GM18520 (cell line): ENCODE results near the gene DPM1.

Experiments used
- ATAC-seq: cut with Tn5 transposase; IDR thresholded peaks from one replicate; pipeline ENCODE4 v1.9.1; 2021; ENCODE audit not compliant: unreplicated experiment

DPM1 gene

DNA sequence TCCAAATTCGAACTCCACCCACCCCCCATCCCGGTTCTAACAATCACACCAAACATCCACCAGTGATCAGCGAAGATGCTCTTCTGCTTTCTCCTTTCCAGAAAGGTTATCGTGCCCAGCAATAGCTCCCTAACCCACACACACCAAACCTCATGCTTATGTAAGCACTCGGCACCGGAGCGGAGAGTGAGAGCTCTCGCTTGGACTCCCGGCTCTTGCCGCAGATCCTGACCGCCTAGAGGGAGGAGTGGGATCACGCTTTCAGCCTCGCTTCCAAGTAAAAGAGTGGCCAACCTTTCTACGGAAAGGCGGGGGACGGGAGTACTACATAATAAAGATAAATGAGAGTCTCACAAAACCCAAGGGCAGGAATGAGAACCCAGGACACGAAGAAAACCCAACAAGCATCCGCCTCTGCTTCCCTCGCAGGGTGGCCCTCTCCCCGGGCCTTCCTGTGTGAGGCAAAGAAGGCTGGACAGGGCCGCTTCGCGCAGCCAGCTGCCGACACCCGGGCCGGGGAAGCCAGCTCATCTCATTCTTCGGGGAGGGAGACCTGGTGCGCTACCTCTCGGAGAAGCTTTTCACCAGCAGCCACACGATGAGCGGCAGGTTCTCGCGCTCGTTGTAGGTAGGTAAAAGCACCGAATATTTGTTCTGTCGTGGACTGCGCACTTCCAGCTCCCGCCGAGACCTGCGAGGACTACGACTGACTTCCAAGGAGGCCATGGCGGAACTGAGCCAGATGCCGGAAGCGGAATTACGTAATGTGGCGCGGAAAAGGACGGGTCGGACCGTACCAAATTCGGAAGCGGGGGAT lies at the start of gene DPM1:
Gene DPM1, minus strand, starts transcription at position 735 of the 817 bp plus-strand sequence. Its CDS starts 9 bp downstream, at position 726.
- ATAC-seq = peak; percentile 54

DNA sequence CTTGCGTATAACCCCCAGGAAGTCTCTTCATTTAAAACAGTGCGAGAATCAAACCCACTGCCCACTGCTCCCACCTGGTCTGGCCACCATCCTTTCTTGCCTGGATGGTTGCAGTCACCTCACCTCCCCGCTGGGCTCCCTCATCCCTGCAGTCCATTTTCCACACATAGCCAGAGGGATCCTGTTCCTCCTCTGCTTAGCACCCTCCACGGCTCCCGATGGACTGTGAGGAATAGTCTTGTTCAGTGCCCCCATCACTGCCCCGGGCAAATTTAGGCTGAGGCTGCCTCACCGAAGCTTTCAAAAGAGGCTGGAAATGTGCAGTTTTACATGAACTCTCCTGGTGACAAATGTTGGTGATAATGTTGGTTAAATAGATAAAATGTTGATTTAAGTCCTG lies 46.9 kb upstream of the DPM1 start:
- ATAC-seq = no peak

- no peak for ATAC-seq
Observed at GRCh38 chr20:51004781-51005180, 46.4 kb upstream of the DPM1 start.

- ATAC-seq = no peak
Observed at GRCh38 chr20:51004305-51004727, 46.0 kb upstream of the DPM1 start.

DNA sequence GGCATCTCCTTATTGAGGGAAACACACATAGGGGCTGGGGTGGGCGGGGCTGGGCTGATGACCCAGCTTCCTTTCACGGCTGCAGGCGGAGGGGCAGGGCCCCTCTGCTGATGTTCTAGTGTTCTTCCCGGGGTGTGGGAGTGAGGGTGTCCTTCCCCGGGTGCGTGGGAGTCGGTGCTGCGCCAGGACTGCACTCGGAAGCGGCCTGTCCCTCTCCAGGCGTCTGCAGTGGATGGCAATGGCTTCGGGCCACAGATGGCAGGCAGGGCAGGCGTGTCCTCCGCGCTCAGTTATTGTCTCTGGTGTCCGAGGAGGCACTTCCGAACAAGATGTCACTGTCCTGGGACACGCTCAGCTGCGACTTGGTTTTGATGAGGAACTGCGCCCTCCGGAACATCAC lies 45.4 kb upstream of the DPM1 start:
- no peak for ATAC-seq

DNA sequence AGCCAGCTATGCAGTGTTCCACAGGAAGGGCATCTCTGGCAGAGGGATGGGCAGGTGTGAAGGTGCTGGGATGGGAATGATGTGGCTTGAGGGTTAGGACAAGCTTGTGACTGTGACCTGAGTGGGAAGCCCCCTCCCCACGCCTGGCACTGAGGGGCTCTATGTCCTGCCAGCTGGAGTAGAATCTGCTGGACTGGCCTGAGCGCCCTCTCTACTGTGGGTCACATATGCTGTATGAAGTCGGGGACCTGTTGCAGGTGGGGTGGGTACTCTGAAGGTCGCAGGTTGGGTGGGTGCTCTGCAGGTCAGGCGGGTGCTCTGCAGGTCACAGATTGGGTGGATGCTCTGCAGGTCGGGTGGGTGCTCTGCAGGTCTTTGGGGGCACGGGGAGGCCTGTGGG lies 44.3 kb upstream of the DPM1 start:
- no peak for ATAC-seq

DNA sequence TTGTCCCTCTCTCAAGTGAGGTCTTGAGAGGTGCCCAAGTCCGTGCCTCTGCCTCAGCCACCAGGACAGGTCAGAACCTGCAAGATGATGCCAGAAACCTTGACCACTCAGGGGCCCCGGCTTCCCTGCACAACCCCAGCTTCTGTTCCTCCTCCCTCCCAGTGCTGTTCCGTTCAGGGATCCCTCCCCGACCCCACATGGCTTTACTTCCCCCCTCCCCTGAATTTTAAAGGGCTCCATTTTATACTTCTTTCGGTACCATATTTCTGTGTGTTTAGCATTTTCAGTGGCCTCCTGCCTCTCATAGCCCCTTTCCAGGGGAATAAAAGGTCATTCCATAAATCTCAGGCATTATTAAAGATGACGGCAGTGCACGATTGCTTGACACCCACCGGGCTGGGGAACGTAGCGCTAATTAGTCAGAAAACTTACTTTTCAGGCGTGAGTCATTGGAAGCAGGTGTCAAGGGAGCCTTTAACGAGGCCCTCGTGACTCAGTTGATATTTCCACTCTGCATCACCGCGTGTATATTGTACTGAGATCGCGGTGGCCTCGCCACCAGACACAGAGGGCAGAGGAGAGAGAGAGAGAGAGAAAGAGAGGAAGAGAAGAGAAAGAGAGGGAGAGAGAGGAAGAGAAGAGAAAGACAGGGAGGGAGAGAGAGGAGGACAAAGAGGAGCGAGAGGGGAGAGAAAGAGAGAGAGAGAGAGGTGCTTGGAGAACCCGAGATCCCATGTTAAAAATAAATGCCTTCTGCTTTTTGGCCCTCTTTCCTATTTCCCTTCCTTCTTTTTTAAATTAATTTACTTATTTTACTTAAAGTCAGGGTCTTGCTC lies 43.3 kb upstream of the DPM1 start:
- no peak for ATAC-seq

DNA sequence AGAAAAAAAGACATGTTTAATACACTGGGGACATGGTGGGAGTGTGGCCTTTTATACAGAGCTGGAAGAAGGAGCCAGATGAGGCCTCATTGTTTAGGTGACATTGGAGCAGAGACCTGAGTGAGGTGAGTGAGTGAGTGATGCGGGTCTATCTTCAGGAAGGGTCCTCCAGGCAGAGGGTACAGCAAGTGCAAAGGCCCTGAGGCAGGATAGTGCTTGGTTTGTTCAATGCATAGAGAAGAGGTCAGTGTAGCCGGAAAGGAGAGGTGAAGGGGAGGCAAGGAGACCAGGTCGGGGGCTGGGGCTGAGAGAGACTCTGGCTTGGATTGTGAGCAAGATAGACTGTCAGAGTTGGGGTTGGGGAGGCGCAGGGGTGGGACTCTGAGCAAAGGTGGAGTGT lies 41.0 kb upstream of the DPM1 start:
- no peak for ATAC-seq

DNA sequence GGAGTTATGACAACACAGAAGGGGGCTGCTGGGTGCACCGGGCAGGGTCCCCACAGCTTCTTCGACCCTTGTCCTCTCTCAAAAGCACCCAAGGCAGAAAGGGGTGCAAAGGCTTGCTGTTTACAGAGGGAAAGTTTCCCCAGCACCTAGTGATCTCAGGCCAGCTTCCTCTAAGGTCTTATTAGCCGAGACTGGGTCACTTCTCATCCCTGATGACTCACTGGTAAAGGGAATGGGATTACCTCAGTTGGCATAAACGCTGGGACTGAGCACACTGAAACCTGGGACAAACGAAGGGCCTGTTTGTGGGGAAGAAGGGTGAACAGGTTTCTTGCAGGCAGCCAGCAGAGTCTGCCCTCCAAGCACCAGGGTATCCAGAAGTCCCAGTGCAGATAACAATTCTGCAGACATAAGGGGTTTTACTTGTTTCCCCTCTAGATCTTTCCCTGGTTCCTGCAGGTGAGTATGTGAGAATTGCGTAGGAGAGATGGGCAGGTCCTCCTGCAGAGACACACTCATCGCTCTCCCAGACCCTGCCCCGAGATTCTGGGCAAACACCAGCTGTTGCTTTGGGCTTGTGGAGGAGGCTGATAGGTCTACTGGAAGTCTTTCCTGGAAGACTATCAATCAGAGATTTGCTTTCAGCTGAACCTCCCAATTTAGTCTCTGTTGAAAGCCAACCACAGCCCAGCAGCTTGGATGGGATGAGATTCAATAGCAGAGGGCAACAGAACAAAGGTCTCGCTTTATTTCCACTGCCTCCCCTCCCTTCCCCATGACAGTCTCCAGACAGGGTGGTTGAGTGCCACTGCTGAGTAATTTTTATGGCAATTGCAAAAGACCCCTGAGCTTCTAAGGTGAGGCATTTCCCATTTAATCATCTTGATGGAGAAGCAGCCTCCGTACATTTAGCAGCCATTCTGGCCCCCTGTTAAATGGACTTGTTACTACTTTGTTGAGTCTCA lies 38.9 kb upstream of the DPM1 start:
- no peak for ATAC-seq

GRCh38 chr20:50995506-50995905 lies 37.2 kb upstream of the DPM1 start:
- ATAC-seq = no peak

- no peak for ATAC-seq
Observed at GRCh38 chr20:50993876-50994275, 35.5 kb upstream of the DPM1 start.

DNA sequence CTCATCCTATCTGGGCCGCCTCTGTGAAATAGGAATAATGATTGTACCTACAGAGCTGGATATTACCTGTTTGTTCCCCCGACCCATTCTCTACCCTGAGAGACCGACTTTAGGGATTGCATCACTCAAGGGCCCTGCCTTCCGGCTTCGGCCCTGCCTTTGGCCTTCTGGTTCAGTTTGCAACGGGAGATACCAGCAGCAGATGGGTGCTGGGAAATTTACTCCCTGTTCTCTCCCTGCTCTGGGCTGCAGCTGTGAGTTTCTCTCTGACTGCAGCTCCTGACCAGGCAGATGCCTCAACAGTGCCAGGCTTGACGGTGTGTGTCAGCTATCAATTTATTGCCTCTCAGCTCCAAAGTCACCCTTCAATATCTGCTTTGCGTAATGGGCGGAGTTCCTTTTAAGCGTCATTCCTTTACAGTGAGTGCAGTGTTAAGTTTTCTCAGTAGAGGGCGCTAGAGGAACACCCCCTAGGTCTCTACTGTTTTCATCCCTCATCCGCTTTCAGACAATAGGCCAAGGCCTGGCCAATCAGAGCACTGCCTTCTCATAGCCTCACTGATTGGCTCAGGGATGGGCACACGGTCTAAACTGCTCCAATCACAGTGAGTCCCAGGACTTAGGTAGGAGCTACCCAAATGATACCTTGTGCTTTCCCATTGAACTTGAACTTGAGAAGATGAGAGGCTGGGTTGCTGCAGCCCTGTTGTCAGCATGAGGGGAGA lies 34.6 kb upstream of the DPM1 start:
- ATAC-seq = no peak

- ATAC-seq = no peak
Observed at GRCh38 chr20:50992336-50992732, 34.0 kb upstream of the DPM1 start.

DNA sequence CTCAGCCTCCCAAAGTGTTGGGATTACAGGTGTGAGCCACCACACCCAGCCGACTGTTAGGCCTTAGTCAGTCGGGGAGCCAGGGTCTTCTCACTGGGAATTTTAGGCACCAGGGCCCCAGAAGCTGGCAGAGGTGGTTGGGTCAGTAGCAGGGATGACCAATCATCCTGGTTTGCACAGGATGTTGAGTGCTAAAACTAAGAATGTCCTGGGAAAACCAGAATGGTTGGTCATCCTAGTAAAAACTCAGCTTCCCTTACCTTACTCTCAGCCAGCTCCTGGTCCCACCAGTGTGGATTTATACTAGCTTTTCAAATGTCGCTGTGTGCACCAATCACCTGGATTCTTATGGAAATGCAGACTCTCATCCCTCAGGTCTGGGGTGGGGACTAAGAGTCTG lies 32.7 kb upstream of the DPM1 start:
- ATAC-seq = no peak

- ATAC-seq = peak; percentile 46
Observed at GRCh38 chr20:50987493-50988210, 29.3 kb upstream of the DPM1 start.

- no peak for ATAC-seq
Observed at GRCh38 chr20:50983321-50983720, 25.0 kb upstream of the DPM1 start.

- ATAC-seq = no peak
Observed at GRCh38 chr20:50982363-50982762, 24.0 kb upstream of the DPM1 start.

GRCh38 chr20:50981714-50982048 lies 23.3 kb upstream of the DPM1 start:
- ATAC-seq = no peak

- no peak for ATAC-seq
Observed at GRCh38 chr20:50980851-50981713, 22.8 kb upstream of the DPM1 start.
